GM08714 (cell line): ENCODE measurements around the gene ITLN1.

Source experiments
- H3K4me3 ChIP-seq: fragments of 200-500 bp; sonication (Bioruptor generic); 2 replicates; pipeline ENCODE4 v1.5.1; 2014; ENCODE audit warnings: mild to moderate bottlenecking, low read length, inconsistent platforms
- ZNF274 ChIP-seq: IDR thresholded peaks from 2 replicates; pipeline ENCODE4 v1.6.1; 2012; ENCODE audit warnings: mild to moderate bottlenecking, low read depth, low read length

Gene ITLN1

DNA sequence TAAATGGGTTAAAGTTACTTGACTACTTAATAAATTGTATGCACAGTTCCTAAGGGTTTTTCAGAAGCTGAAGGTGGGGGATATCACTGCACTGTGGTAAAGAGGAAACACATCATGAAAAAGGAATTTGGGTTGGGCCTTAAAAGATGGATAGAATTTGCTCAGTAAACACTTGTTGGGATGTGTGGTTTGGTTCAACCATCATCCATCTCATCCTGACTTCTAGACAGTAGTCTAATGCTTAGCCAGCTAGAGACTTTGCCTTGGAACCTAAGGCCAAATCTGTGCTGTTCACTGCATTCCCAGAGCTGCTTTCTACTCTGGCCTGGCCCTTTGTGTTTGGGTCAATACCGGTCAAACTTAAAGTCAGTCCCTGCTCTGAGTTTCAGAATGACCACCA, 58.4 kb downstream of the ITLN1 start:
- no peak overlapping the region for H3K4me3 ChIP-seq
- no peak for TF ChIP-seq ZNF274
